NCI-H2107 (cell line): ENCODE data around the gene CPA1.
A peak's percentile ranks its signal among the peaks of the same experiment; 100 is the strongest.

Experiments used
- DNase-seq: peaks from one replicate; lab custom pipeline; 2025; lab: John Stamatoyannopoulos, UW

Gene CPA1

DNA sequence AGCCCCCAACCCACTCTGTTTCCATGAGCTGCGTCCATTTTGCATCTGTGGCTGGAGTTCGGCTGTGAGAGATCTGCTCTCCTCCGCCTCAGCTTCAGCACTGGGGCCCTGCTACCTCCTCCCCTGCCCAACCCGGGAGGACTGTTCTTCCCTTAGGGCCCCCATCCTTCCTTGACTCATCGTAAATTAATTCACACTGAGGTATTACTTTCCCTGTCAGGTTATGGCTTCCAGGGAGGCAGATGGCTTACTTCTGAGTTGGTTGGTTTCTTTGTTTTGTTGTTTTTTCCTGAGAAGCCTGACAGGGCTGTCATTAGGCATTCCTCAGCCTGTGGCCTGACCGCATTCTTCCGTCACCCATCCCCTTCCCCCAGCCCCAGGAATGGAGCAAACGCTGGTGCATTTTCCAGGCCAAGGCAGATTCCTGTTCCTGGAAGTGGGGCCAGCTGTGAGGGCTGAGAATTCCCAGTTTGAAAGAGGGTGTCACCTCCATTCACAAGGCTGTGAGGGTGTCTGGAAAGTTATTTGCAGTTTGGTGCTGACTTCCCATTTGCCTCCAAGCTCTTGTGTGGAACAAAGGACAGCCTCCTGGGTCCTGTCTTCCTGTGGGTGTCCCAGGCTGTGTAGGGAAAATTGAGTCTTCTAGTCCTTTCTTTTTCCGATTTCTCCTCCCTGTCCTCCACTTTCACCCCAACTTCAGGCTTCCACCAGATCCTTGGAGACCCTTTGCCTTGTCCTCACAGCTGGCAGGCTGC, 24.0 kb upstream of the CPA1 start:
- no peak for DNase-seq

DNA sequence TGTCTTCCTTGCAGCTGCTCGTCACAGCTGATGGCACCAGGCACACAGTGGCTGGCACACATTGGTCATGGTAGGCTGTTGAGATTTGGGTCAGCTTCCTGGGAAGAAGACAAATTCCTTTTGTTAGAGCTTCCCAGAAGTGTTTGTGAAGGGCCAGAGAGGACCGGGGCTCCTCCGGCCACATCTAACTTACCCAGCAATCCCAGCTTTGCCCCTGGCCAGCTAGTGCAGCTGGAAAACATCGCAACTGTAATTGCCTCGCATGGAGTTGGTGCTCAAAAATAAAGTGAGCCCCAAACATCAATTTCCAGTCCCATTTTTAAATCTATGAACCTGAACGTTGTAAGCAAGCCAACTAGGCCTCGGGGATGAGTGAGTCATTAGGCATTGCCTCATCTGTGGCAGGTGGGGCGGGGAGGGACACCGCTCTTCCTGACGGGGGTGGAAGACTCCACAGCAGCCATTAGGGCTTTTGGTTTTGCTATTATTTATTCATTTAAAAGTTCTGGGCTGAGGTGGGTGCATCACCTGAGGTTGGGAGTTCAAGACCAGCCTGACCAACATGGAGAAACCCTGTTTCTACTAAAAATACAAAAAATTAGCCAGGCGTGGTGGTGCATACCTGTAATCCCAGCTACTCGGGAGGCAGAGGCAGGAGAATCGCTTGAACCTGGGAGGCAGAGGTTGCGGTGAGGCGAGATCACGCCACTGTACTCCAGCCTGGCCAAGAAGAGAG, 23.2 kb upstream of the CPA1 start:
- DNase-seq = no peak

DNA sequence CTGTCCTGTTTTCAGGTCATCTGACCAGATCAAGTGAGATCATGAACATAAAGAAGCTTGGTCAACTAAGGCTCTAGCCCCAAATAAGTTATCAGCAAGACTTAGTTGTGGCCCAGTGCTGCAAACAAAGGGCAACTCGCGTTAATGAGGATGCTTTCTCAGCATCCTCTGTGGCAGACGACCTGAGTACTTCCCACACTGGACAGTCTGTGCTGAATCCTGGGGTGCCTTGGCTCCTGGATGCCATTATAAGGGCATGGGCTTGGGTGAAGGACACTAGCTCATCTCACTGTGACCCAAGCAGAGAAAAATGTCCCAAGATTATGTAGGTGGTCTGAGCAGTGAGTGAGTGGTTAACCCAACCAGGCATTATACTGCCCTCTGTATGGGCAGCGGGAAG, 21.8 kb upstream of the CPA1 start:
- DNase-seq = no peak

DNA sequence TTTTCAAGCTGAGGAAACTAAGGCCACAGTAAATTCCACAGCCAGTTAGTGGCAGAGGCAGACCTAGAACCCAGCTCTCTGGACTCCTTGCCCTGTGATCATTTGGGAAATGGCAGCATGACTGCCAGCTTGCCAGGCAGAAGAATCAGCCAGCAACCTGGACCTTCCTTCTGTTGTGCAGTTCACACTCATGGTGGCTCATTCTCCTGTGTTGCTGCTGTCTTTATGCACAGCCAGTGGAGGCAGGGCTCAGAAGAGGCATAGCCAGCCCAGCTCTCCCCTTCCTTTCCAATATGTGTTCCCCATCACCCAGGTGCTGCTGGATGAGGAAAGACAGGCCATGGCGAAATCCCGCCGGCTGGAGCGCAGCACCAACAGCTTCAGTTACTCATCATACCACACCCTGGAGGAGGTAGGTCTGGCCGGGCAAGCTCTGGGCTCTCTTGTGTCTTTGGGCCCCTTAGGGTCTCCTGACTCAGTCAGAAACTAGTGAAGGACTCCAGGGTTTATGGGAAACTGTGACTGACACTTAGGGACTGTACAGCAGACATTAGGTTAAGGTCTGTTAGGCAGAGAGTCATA, 20.9 kb upstream of the CPA1 start:
- no peak for DNase-seq

DNA sequence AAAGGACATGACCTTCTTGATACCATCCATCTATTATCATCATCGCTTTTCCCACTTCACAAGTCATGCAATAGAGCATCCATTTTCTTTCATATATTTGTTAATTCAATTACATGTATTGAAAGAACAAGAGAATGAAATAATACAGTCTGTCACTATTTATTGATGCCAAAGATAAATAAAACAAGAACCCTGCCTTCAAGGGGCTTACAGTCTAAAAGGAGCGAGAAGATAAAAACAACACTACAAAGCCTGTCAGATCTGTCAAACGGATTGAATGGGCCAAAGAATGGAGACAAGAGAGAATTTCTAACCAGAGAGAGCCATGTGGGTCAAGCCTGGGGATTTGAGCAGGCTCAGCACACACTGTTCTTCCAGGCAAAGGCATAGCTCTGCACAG, 19.8 kb upstream of the CPA1 start:
- no peak for DNase-seq

DNA sequence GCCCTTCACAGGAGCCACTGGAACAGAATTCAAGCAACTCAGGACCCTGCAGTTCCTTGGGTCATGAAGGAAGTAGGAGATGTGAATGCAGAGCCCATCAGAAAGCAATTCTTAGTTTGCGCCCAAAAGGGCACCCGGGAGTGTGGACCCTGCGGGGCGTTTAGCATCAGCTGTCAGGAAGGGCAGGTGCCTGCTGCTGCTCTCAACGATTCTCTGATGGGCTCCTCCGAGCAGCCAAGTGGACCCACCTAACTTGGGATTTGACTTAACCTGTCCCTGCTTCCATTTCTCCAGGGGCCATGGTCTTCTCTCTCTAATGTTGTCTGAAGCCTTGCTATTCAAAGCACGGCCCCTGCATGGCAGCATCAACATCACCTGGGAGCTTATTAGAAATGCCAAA, 18.6 kb upstream of the CPA1 start:
- no peak for DNase-seq

DNA sequence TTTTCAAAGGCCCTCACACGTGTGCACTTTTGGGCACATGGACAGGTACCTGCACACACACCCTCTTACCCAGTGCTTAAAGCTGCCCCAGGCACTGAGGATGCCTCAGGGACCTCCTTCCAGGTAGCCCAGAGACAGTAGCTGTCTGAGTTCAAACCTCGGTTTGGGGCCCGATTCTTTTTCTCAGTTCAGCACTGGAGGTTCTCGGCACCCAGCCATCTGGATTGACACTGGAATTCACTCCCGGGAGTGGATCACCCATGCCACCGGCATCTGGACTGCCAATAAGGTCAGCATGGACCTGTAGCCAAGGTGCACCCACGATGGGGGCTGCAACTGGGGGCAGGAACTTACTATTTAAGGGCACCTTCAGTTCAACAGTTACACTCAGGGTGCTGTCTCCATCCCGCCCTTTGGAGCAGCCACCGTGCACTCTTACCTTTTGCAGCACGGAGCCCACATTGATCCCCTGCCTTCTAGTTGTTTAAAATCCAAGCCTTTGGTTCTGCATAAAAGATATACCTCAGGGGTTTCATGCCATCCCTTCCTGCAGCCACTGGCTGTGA, 18.0 kb upstream of the CPA1 start:
- no peak for DNase-seq

DNA sequence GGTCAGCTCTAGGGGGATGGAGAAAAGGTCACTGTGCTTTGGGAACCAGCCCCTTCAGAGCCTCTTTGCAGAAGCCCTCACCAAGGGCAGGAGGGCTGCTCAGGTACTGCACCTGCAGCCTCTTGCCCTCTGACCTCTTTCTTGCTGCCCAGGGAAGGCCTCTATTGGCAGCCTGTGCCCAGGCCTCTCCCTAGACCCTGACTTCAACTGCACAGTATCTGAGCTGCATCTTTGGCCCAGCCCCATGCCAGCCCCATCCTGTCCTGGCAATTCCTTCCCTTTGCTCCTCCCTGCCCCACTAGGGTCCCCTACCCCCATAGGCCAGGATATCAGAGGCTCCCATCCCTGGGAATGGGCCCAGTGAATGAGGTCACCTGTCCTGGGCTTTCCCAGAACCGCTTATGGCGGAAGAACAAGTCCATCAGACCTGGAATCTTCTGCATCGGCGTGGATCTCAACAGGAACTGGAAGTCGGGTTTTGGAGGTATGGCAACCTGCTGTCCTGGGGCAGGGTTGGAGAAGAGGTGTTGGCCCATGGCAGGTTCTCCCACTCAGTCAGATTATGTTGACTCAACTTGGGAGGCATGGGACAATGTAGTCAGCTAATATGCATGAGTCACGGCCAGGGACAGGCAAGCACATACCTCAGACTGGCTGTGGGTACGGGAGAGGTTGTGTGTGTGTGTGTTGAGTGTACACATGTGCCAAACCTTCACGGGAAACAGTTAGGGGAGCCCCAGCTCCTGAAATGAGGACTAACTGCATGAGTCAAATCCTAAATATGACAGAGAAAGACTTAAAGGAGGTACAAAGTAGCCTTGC, 17.1 kb upstream of the CPA1 start:
- no peak for DNase-seq

DNA sequence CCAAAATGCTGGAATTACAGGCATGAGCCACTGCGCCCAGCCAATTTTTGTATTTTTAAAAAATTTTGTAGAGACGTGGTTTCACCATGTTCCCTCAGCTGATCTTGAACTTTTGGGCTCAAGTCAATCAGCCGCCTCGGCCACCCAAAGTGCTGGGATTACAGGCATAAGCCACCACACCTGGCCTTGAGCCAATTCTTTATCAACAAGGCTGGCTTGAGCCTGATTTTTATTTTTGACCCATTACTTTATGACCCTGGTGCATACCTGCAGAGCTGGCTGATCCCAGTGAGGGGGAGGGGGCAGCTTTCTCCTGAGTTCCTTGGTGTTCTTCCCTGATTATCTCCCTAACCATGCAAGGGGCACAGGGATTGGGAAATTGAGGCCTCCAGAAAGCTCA, 15.8 kb upstream of the CPA1 start:
- no peak for DNase-seq

DNA sequence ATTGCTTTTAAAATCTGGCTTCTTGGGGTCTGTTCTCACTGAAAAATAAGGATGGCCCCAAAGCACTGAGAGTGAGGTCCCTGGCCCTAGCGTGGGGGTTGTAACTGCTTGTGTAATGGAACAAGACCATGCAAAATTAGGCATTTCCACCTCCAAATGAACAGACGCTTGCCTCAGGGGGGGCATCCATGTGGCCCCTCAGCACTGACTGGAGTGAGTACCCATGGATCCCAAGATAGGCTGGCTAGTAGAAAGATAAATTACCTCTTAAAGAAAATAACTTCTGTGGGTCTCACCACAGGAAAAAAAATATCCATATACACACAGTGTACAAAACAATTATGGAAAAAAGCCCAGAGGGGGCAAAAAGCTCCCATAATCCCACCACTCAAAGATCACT, 15.2 kb upstream of the CPA1 start:
- no peak for DNase-seq

DNA sequence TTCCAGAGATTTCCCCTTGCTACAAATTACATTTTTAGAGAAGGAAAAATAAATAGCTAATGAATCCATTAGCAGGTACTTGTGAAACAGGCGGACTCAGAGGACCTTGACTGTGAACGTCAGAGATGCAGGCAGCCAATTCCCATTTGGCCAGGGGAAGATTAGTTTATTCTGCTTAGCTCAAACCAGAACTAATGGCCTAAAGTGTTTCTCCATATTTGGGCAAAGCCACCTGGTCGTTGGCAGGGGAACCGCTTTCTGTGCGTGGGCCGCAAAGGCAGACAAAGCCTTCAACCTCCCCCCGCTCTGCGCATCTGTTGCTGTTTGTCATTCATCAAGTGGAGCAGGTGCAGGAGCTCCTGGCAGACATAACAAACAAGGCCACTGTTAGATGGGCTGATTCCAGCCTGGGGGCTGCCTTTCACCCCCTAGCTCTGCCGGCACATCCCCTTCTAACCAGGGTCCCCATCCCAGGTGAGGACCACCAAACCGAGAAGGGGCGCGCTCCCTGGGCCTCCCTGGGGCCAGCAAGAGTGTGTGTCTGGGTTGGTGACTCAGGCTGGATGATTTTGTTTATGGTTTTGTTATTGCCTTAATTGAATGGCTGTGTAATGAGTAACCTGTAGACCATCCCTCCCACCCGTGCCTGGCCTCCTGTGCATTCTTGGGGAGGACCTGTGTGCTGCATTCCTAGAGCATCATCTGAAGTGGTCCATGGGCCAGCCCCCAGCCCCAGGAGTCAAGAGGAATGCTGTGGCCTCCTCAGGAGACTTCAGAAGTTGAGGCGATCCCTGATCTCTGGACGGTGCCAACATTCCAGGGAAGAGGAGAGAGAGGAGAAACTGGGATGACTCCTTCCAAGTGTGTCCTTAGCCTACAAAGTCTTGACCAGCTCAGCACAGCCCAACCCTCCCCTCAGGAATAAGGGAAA, 14.5 kb upstream of the CPA1 start:
- DNase-seq = peak; percentile 94

DNA sequence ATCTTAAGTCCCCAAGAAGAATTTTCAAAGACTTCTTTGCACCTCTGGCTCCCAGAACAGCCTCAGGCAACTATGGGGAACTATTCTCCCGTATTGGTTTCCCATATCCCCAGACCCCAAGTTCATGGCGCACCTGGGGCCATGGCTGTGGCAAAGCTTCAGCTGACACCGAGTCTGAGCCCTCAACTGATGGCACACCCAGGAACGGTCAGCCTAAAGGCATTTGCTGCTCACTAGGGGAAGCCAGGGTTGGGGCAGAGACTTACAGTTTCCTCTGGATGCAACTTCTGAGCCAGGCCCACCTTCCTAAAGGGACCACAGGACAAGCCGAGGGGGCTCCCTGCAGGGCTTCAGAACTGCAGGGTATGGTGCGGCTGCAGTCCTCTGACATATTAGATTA, 13.7 kb upstream of the CPA1 start:
- no peak for DNase-seq

DNA sequence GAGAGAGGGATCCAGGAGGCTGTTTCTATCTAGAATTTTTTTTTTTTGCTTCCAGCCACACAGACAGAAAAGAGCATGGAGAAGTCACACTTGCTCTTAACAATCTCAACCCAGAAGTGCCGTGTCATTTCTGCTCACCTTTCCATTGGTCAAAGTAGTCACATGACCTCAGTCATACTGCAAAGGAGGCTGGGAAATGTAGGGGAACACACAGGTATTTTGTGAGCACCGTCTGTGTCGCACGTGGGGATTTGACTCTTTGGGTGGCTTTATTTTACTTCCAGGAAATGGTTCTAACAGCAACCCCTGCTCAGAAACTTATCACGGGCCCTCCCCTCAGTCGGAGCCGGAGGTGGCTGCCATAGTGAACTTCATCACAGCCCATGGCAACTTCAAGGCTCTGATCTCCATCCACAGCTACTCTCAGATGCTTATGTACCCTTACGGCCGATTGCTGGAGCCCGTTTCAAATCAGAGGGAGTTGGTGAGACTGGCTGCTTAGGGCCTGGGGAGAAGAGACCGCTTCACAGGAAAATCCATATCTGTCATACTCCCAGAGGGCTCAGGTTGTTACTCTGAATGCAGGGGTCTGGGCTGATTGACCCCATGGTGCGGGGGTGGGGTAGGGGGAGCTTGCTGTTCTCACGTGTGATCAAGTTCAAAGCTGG, 13.1 kb upstream of the CPA1 start:
- DNase-seq = no peak

DNA sequence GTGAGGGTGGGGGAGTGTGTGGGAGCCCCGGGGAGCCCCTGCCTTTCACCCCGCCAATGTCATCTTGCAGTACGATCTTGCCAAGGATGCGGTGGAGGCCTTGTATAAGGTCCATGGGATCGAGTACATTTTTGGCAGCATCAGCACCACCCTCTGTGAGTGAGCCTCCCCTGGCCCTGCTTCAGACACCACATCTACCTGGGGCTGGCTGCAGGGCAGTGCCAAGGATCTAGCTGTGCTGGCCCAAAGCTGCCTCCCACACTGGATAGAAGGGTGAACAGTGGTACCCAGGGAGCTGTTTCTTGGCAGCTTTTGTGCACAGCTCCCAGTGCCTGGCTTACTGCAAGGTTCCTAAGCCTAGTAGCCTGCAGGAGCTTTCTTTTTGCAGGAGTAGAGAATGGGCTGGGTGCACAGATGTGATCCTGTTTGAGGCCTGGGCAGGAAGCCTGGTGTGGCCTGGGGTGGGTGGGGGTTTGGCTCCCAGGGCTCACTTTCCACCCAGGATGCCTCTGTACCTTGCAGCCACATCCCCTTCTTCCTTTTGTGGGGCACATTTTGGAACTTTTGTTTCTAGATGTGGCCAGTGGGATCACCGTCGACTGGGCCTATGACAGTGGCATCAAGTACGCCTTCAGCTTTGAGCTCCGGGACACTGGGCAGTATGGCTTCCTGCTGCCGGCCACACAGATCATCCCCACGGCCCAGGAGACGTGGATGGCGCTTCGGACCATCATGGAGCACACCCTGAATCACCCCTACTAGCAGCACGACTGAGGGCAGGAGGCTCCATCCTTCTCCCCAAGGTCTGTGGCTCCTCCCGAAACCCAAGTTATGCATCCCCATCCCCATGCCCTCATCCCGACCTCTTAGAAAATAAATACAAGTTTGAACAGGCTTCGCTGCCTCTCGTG, 12.2 kb upstream of the CPA1 start:
- DNase-seq = no peak

DNA sequence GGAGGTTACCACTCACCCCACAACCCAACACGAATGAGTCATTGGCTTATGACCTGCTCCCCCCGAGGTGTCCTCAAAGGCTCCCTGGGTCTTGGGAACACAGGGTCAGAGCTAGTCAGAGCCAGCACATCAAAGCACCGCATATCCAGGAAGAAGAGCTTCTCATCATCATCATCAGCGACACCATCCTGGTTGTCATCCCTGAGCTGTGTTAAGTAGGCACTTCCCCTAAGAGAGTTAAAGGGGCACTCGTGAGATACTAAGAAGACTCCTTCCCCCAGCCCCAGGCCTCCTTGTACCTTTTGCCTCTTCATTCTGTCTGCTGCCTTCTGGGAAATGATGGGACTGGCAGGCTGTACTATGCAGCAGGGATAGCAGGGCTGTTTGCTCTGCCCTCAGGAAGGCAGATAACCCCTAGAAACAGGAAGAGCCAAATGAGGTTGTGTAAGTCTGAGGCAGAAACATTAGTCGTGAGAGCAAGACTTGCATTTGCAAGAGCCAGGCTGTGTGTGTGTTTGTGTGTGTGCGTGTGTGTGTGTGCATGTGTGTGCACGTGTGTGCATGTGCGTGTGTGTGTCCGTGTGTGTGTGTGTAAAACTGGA, 11.1 kb upstream of the CPA1 start:
- DNase-seq = no peak

DNA sequence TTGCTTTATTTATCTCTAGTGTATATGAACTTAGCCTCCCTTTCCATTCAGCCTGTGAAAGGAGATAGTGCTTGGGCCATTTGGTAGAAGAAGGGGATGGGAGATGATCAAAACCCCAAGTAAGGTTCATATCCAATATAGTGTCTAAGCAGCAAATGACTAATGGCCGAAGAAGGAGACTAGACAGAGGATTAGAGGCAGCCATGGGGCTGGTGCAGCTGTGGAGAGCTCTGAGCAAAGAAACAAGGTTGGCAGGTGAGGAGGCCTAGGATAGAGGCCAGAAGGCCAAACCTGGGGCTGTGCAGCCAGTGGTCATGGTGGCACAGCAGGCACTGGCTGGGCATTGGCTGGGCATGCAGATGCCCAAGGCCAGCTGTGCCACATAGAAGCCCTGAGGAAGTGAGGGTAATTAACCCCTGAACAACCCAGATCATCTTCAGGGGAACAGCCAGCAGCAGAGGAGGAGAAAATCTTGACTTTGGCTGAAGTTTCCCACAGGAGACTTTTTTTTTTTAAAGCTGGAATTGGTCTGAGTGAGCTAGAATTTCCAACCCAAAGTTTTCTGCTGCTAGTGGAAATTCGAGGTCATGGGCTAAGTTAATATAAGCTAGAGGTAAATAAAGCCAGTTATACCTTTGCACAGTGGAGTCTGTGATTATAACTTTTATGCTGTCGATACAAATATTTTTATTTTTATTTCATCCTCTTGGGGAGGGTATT, 10.3 kb upstream of the CPA1 start:
- DNase-seq = no peak

DNA sequence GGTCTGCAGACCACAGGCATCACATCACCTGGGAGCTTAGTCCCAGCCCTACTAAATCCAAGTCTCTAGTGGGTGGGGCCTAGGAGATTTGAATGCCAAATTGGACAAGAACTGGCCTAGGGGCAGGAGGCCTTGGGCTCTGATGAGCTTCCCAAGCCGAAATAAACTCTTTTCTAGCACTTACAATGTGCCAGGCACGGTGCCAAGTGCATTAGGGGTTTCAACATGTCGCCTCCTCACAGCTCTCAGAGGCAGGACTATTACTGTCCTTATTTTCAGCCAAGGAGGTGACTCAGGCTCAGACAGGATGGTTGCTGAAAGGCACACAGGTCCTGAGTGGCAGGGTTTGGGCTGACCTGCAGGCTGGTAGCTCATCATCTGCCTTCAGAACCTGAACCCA, 9.2 kb upstream of the CPA1 start:
- DNase-seq = no peak

DNA sequence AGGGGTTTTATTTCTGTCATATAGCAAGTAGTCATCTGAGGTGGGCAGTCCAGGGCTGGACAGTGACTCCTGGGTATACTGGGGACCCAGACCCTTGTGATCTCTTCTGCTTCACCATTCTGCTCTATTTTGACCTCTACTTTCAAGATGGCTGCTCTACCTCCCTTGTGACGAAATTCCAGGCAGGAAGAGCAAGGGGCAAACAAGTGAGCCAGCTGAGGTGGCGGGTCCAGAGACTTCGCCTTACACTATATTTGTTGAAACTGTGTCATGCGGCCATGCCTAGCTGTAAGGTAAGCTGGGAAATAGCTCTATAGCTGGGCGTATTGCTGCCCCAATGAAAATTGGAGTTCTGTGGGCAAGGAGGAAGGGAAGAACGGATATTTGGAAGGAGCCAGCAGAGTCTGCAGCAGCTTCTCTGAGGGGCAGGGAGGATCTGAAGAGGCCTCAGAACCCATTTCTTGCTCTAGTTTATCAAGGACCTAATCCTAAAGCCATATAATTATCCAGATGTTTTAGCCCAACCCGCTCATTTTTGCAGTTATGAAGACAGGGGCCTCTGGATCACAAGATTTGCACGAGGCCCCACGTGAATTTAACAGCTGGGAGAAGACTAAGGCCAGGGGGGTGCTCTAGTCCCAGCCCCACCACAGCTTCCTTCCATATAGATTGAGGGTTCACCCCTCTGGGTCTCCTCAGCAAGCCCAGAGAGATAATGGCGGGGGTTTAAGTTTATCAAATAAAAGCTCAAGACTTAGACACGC, 7.7 kb upstream of the CPA1 start:
- DNase-seq = no peak
